Measurements from ENCODE around the gene RETSAT.

GRCh38 chr2:85342156-85342555 is 12.2 kb downstream of the RETSAT start:
- TF ChIP-seq ZNF383 (CRISPR knock-in tag; IDR thresholded peaks at IDR 0.05; ENCODE audit: borderline replicate concordance) = no peak
- TF ChIP-seq PCBP2 (optimal IDR thresholded peaks at IDR 0.05; ENCODE audit: low read depth, low read length, poor library complexity, severe bottlenecking) = no peak
- TF ChIP-seq HDAC2 (CRISPR knock-in tag; IDR thresholded peaks at IDR 0.05) = no peak
- no peak for TF ChIP-seq CEBPG (CRISPR knock-in tag; IDR thresholded peaks at IDR 0.05)
- no peak for TF ChIP-seq SUZ12 (IDR thresholded peaks at IDR 0.05; ENCODE audit: low read depth, low read length)
- TF ChIP-seq SIN3A (IDR thresholded peaks at IDR 0.05; ENCODE audit: borderline replicate concordance, low read depth, low read length) = no peak
- no peak for TF ChIP-seq PRMT3 (CRISPR knock-in tag; IDR thresholded peaks at IDR 0.05; ENCODE audit: borderline replicate concordance, low read depth)
- no peak for TF ChIP-seq TCF12 (IDR thresholded peaks at IDR 0.05)
- no peak for TF ChIP-seq TCF12 (CRISPR knock-in tag; IDR thresholded peaks at IDR 0.05)
- no peak for TF ChIP-seq TP53 (CRISPR knock-in tag; conservative IDR thresholded peaks at IDR 0.05)
- TF ChIP-seq SMARCC2 (IDR thresholded peaks at IDR 0.05) = no peak
- TF ChIP-seq SOX13 (IDR thresholded peaks at IDR 0.05) = no peak
- no peak for TF ChIP-seq SOX13 (CRISPR knock-in tag; conservative IDR thresholded peaks at IDR 0.05 in 1 of 2, IDR thresholded peaks at IDR 0.05 in 1 of 2)
- no peak for TF ChIP-seq CREB1 (IDR thresholded peaks at IDR 0.05)
- no peak for TF ChIP-seq CREB1 (CRISPR knock-in tag; IDR thresholded peaks at IDR 0.05)
- TF ChIP-seq PHF8 (CRISPR knock-in tag; IDR thresholded peaks at IDR 0.05) = no peak

Measured in HepG2 (cell line).